ENCODE data around the gene CD151. TPM values are rescaled to one million over a fixed set of nuclear protein-coding genes. Genes with fewer than 3 reads are reported as not detected.

CD151 gene
- total and polyA plus RNA-seq, 2 experiments from 2014 or later: 62.9 to 109 TPM

DNA sequence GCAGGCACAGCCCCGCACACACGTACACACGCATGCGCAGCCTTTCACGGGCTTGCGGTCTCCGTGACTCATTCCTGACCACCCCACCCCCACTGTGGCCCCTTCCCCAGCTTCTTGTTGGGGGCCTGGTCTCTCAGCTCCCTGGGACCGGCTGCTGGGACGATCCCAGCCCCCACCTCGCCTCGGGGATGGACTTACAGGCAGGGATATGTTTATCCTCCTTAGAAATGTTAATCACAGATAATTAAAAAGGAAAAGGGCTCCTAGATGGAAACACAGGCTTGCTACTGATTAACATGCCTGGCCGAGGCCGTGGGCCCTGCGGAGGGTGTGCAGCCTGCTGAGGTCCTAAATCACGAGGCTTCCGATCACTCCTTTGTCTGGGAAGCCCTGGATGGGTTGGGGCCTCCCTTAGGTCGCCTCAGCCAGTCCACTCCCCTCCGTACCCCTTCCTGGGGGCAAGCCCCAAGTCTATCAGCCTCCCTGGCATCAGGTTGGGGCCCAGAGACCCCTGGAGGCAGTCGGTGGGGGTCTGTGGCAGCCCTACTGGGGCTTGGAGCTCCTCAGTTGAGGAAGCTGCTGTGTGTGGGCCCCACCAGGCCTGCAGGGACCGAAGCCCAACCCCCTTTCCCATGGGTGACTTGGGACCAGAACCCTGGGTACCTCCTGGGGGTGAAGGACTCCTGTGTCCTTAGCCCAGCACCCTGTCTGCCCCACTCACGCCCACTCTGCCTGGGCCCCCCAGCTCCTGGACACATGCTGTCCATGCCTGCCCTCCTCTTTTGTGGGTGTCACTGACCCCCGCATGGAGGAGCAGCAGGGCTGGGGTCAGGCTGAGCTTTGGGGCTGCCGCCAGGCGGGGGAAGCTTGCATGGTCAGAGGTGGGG lies 30.5 kb downstream of the CD151 start:
- Histone ChIP-seq H3K9me2 (ENCODE audit: insufficient read depth) (no peaks in the 10 kb centered on the region), H3K4me1 (ENCODE audit: insufficient read depth) (peaks cover 14% of the 10 kb centered on the region; the same call in 1 of the 2 replicates), H3K36me3 (ENCODE audit: insufficient read depth) (no peaks in the 10 kb centered on the region), H2AFZ (no peak overlapping the region), H4K20me1 (replicated peaks; ENCODE audit: insufficient read depth) (peaks cover 39% of the 10 kb centered on the region), H3K79me2 (replicated peaks; ENCODE audit: insufficient read depth) (no peaks in the 10 kb centered on the region), H3K27me3 (ENCODE audit: insufficient read depth) (no peaks in the 10 kb centered on the region), H3K4me3 (peak overlapping the region; percentile 34; the same call in 1 of the 2 replicates), H3F3A (replicated peaks; ENCODE audit: low read depth) (peaks cover 23% of the 10 kb centered on the region), H3K27ac (ENCODE audit: low read depth) (peak overlapping the region; percentile 45; the same call in 1 of the 2 replicates), H3K4me2 (peak overlapping the region; percentile 71)
- H3K27me3 Mint-ChIP-seq (ENCODE audit: insufficient read depth, low read depth, poor library complexity): peaks cover 36% of the 10 kb centered on the region
- peak overlapping the region; percentile 50 for H3K4me3 Mint-ChIP-seq
- ATAC-seq (peak; percentile 15), DNase-seq (ENCODE audit: low spot score) (no peak)
- H3K27ac Mint-ChIP-seq: peak overlapping the region; percentile 59; the same call in 1 of the 2 replicates
- no peaks in the 10 kb centered on the region; the same call in 2 of the 3 replicates for H3K9me3 Mint-ChIP-seq
- peaks cover 3% of the 10 kb centered on the region; the same call in 1 of the 3 replicates for H3K36me3 Mint-ChIP-seq (ENCODE audit: low read depth)
- peaks cover 23% of the 10 kb centered on the region for H3K4me1 Mint-ChIP-seq
- TF ChIP-seq STAT1 (IDR thresholded peaks at IDR 0.05; ENCODE audit: unreplicated experiment) (no peak), POLR2AphosphoS5 (IDR thresholded peaks at IDR 0.05; ENCODE audit: low read depth) (no peak; the same call in 1 of the 2 replicates), JUNB (IDR thresholded peaks at IDR 0.05; ENCODE audit: unreplicated experiment) (no peak), EZH2 (IDR thresholded peaks at IDR 0.05; ENCODE audit: low read depth, unreplicated experiment) (no peak), ZNF114 (CRISPR knock-in tag; IDR thresholded peaks at IDR 0.05) (no peak), NANOG (IDR thresholded peaks at IDR 0.05; ENCODE audit: borderline replicate concordance) (no peak), EZH2phosphoT487 (IDR thresholded peaks at IDR 0.05; ENCODE audit: unreplicated experiment) (no peak), CREB1 (CRISPR knock-in tag; IDR thresholded peaks at IDR 0.05; ENCODE audit: low read depth) (no peak)
- TF ChIP-seq, protein P1, sequence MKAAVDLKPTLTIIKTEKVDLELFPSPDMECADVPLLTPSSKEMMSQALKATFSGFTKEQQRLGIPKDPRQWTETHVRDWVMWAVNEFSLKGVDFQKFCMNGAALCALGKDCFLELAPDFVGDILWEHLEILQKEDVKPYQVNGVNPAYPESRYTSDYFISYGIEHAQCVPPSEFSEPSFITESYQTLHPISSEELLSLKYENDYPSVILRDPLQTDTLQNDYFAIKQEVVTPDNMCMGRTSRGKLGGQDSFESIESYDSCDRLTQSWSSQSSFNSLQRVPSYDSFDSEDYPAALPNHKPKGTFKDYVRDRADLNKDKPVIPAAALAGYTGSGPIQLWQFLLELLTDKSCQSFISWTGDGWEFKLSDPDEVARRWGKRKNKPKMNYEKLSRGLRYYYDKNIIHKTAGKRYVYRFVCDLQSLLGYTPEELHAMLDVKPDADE (IDR thresholded peaks at IDR 0.05): no peak
- TF ChIP-seq, protein P2, sequence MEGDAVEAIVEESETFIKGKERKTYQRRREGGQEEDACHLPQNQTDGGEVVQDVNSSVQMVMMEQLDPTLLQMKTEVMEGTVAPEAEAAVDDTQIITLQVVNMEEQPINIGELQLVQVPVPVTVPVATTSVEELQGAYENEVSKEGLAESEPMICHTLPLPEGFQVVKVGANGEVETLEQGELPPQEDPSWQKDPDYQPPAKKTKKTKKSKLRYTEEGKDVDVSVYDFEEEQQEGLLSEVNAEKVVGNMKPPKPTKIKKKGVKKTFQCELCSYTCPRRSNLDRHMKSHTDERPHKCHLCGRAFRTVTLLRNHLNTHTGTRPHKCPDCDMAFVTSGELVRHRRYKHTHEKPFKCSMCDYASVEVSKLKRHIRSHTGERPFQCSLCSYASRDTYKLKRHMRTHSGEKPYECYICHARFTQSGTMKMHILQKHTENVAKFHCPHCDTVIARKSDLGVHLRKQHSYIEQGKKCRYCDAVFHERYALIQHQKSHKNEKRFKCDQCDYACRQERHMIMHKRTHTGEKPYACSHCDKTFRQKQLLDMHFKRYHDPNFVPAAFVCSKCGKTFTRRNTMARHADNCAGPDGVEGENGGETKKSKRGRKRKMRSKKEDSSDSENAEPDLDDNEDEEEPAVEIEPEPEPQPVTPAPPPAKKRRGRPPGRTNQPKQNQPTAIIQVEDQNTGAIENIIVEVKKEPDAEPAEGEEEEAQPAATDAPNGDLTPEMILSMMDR (conservative IDR thresholded peaks at IDR 0.05; ENCODE audit: low read depth in 2 of 2): no peak
- TF ChIP-seq, protein P3, sequence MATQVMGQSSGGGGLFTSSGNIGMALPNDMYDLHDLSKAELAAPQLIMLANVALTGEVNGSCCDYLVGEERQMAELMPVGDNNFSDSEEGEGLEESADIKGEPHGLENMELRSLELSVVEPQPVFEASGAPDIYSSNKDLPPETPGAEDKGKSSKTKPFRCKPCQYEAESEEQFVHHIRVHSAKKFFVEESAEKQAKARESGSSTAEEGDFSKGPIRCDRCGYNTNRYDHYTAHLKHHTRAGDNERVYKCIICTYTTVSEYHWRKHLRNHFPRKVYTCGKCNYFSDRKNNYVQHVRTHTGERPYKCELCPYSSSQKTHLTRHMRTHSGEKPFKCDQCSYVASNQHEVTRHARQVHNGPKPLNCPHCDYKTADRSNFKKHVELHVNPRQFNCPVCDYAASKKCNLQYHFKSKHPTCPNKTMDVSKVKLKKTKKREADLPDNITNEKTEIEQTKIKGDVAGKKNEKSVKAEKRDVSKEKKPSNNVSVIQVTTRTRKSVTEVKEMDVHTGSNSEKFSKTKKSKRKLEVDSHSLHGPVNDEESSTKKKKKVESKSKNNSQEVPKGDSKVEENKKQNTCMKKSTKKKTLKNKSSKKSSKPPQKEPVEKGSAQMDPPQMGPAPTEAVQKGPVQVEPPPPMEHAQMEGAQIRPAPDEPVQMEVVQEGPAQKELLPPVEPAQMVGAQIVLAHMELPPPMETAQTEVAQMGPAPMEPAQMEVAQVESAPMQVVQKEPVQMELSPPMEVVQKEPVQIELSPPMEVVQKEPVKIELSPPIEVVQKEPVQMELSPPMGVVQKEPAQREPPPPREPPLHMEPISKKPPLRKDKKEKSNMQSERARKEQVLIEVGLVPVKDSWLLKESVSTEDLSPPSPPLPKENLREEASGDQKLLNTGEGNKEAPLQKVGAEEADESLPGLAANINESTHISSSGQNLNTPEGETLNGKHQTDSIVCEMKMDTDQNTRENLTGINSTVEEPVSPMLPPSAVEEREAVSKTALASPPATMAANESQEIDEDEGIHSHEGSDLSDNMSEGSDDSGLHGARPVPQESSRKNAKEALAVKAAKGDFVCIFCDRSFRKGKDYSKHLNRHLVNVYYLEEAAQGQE (IDR thresholded peaks at IDR 0.05; ENCODE audit: unreplicated experiment): no peak
